Adipocyte (in vitro differentiated cells): ENCODE data around the gene RHOF.

ENCODE experiments used
- DNase-seq: peaks from one replicate; pipeline ENCODE4 v3.0.0-alpha.2; 2015; ENCODE audit warnings: low read depth
- H3K27me3 ChIP-seq: replicated peaks from 2 replicates; pipeline ENCODE4 v1.7.0; 2013; ENCODE audit warnings: mild to moderate bottlenecking, low read length, moderate library complexity; ENCODE audit not compliant: control insufficient read depth, insufficient read depth
- H3K36me3 ChIP-seq: 2 replicates; pipeline ENCODE4 v1.7.0; 2013; ENCODE audit warnings: low read length, mild to moderate bottlenecking, moderate library complexity; ENCODE audit not compliant: control insufficient read depth, insufficient read depth, severe bottlenecking
- H3K4me1 ChIP-seq: 2 replicates; pipeline ENCODE4 v1.7.0; 2013; ENCODE audit warnings: mild to moderate bottlenecking, low read length, moderate library complexity; ENCODE audit not compliant: control insufficient read depth, insufficient read depth
- H3K4me3 ChIP-seq: 2 replicates; pipeline ENCODE4 v1.7.0; 2013; ENCODE audit warnings: mild to moderate bottlenecking, low read length, moderate library complexity
- H3K9ac ChIP-seq: 2 replicates; pipeline ENCODE4 v1.7.0; 2013; ENCODE audit warnings: mild to moderate bottlenecking, low read length, moderate library complexity
- H3K9me3 ChIP-seq: 2 replicates; pipeline ENCODE4 v1.7.0; 2013; ENCODE audit warnings: mild to moderate bottlenecking, low read length, moderate library complexity; ENCODE audit not compliant: control insufficient read depth

RHOF gene

GRCh38 chr12:121741743-121742142 is 51.7 kb downstream of the RHOF start:
- Histone ChIP-seq H3K4me1 (no peaks in the 10 kb centered on the region), H3K4me3 (no peak overlapping the region), H3K9me3 (no peaks in the 10 kb centered on the region), H3K27me3 (no peaks in the 10 kb centered on the region), H3K9ac (no peak overlapping the region), H3K36me3 (no peaks in the 10 kb centered on the region)
- DNase-seq = no peak

- no peaks in the 10 kb centered on the region for H3K9me3 ChIP-seq
- H3K9ac ChIP-seq = no peak overlapping the region
- H3K27me3 ChIP-seq = no peaks in the 10 kb centered on the region
- no peaks in the 10 kb centered on the region for H3K4me1 ChIP-seq
- H3K4me3 ChIP-seq = no peak overlapping the region
- no peak for DNase-seq
- H3K36me3 ChIP-seq = no peaks in the 10 kb centered on the region
These were observed 52.6 kb downstream of the RHOF start for GRCh38 chr12:121740847-121741246.

- no peak overlapping the region for H3K4me3 ChIP-seq
- no peaks in the 10 kb centered on the region for H3K9me3 ChIP-seq
- H3K27me3 ChIP-seq = no peaks in the 10 kb centered on the region
- no peak overlapping the region for H3K9ac ChIP-seq
- no peaks in the 10 kb centered on the region for H3K36me3 ChIP-seq
- DNase-seq = no peak
- H3K4me1 ChIP-seq = no peaks in the 10 kb centered on the region
These were observed 55.1 kb downstream of the RHOF start for GRCh38 chr12:121738340-121738858.

- Histone ChIP-seq H3K36me3 (no peaks in the 10 kb centered on the region), H3K4me1 (no peaks in the 10 kb centered on the region), H3K9me3 (no peaks in the 10 kb centered on the region), H3K27me3 (no peaks in the 10 kb centered on the region), H3K9ac (no peak overlapping the region), H3K4me3 (no peak overlapping the region)
- no peak for DNase-seq
These were observed 59.6 kb downstream of the RHOF start for GRCh38 chr12:121733849-121734248.

GRCh38 chr12:121731473-121731872 is 62.0 kb downstream of the RHOF start:
- Histone ChIP-seq H3K9me3 (no peaks in the 10 kb centered on the region), H3K4me1 (no peaks in the 10 kb centered on the region), H3K36me3 (no peaks in the 10 kb centered on the region), H3K27me3 (no peaks in the 10 kb centered on the region), H3K4me3 (no peak overlapping the region), H3K9ac (no peak overlapping the region)
- no peak for DNase-seq

GRCh38 chr12:121729021-121729420 is 64.5 kb downstream of the RHOF start:
- Histone ChIP-seq H3K36me3 (no peaks in the 10 kb centered on the region), H3K4me1 (no peaks in the 10 kb centered on the region), H3K4me3 (no peak overlapping the region), H3K9me3 (no peaks in the 10 kb centered on the region), H3K27me3 (no peaks in the 10 kb centered on the region), H3K9ac (no peak overlapping the region)
- DNase-seq = no peak
